ENCODE results near the gene ELL2.
A peak's percentile ranks its signal among the peaks of the same experiment; 100 is the strongest.
"Not testable (repeated sequence)": the region's sequence is repeated elsewhere in the genome, so short reads cannot be mapped to it uniquely, and the experiment has no call there.

ELL2 gene

DNA sequence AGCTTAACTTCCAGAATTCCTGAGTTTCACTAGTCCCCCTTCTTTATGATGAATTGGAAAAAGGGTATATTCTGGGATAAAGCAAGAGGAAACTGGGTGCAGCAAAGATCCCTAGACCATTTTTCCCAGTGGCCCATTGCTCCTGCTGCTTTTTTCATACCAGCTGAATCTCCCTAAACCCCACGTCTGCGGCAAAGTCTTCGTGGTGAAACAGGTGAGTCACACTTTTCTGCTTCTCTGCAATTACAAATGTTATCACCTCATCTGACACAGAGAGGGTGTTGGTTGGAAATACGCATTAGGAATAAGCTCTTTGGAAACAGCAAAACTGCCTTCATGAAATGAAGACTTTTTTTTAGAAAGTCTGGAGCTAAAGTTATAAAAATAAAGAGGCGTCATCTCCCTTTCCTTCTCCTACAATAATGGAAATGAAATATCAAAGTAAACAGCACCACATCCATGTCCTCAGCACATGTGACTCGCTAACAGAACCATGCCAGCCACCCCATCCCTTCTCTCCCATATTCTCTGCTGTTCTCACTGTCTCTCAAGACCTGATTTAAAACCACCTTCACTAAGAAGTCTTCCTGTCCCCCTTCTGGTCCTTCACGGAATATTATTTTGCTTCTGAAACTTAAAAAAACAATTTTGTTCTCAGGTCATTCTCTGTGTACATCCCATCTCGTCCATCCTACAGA, 99.6 kb downstream of the ELL2 start:
- no peak for DNase-seq (ENCODE audit: low read depth in 1 of 2, low spot score in 1 of 2)

DNA sequence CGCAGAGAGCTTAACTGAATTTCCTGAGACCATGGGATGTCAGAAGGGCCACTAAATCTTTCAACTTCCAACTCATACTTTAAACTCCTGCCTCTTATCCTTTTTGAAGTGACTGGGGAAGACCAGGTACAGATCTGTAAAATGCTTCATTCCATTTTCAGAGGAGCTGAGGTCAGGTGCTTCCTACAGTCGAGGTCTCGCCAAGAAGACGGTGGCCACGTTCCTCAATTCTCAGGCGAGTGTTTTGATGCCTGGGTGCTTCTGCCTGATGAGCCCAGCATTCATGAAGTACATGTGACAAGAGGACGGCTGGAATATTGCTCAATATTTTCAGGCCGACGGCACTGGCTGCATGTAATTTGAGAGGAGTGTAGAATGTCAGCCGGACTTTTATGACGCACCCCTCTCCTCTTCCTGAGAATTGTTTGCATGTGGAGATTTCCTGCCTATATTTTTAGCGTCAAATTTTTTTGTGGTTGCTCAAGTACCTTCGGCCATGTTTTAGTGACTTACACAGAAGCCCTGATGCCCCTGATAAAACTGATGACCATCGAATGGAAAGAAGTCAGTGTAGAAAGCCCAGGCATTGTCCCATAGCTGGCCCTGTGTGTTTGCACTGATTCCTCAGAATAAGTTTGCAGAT, 100.3 kb downstream of the ELL2 start:
- DNase-seq (ENCODE audit: low read depth in 1 of 2, low spot score in 1 of 2), result no peak

DNA sequence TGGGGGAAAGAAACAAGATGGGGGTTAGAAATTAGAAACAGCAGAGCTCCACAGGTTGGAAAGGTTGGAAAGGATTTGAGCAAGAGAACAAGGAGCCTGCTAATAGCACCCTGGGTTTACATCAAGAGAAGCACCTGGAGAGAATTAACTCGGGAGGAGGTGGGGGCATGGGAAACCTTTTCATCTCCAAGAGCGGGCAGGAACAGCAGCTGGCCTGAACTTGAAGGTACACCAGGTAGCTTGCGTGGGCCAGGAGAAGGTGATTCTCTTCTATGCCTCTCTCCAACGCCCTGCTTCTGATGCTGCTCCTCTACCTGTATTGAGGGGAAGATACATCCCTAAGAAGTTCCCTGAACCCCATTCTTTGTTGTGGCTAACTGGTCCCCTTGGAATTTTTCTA, 102.0 kb downstream of the ELL2 start:
- DNase-seq (ENCODE audit: low read depth in 1 of 2, low spot score in 1 of 2), result no peak

DNA sequence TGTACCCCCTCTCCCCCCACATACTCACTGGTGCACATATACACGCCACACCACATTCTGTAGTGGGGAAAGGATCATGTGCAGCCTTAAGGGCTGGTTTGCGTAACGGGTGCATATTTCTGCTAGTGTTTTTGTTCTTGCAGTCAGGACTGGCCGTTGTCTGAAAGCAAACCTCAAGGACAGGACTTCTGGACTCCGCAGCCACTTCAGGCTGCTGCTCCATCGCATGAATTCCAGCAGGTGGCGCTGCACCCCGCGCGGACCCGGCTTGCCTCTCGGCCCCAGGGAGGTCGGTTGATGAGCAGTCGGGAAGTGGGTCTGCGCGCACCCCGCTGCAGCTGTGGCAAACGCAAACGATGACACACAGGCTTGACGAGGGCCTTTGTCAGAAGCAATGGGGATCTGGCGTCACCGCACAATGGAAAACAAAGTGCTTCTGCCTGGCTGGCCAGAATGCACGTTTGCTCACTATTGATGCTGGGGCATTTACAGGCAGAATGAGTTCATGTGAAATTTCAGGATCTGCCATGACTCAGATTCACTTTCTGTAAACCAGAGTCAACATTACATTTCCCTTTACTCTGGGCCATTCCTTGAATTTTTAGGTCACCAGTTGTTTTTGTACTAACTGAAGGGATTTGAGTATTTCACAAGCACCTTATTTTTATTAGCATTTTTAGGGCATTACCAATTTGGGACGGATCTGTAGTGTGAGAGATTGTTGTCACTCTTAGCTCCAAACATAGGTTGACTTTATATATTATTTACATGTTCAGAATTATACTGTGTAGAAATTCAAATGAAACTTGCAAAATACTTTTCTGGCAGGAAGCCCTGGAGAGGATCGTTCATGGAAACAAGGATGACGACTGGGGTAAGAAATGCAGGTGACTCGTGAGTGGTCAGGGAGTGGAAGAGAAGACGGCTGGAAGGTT, 102.7 kb downstream of the ELL2 start:
- peak; percentile 78 to 84 for DNase-seq (ENCODE audit: low read depth in 1 of 2, low spot score in 1 of 2)

DNA sequence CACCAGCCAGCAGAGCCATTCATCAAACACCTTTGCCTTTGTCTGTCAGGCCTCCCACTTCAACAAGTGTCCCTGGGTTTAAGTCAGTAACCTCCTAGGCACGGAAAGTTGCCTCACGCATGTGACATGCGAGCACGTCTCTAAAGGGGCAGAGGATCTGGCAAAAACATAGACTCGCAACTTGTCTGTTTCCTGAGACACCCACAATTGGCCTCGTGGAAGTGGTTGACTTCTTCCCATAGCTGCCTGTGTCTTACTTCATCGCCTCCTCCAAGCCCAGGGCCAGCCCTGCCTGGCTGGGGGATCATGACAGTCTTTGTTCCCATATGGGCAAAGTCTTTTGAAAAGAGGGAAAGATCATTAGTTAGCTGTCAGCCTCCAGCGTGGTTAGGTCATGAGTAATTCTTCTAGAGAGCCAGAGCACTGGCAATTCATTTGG, 103.6 kb downstream of the ELL2 start:
- DNase-seq (ENCODE audit: low read depth in 1 of 2, low spot score in 1 of 2), result no peak

DNA sequence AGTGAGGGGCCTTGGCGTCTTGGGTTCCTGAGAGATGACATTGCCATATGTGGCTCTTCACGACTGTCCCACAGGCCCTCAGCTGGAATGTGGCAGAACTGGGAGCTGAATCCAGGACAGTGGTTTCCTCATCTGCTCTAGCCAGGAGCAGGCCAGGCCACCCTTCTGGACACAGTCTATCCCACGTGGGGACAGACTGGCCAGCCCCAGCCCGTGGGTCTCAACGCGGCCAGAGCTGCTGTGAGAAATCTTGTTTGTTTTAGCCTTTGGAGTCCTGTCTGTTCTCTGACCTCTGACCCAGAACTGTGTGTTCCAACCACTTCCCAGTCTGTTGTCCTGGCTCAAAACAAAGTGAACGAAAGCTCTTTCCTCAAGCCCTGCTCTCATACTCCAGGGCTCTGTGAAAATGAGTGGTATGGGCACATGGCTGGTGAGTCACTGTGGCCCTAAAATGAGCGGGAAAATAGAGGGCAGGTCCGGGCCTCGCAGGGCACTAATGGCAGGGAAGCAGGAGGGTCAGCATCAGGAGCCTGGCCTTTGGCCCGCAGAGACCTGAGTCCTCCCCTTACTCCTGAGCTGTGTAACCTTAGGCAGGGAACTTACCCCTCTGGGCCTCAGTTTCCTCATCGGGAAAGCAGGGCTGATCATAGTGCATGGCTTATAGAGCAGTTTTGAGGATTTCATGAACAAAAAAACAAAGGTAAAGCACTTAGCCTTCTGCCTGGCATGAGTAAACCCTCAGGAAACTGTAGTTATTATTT, 104.3 kb downstream of the ELL2 start:
- no peak for DNase-seq (ENCODE audit: low read depth in 1 of 2, low spot score in 1 of 2)

- no peak for DNase-seq (ENCODE audit: low read depth in 1 of 2, low spot score in 1 of 2)
Measured at GRCh38 chr5:95856501-95856981, 105.1 kb downstream of the ELL2 start.

DNA sequence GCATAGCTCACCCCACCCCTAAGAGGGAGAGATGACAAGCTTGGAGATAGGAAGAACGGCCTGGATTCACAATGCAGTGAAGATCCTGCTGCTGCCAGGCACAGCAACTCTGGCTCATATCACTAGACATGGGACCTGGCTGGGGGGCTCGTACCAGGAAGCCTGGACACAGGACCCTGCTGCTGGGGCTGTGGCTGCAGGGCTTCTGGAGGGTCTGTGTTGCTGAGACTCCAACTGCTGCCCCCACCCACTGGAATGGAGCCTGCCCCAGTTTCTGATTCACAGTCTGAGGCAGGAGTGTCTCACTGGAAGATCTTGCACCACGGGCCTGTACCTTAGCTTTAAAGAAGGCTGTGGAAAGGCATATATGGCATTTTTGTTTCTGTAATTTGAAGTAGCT, 108.2 kb downstream of the ELL2 start:
- no peak for DNase-seq (ENCODE audit: low read depth in 1 of 2, low spot score in 1 of 2)

- DNase-seq (ENCODE audit: low read depth in 1 of 2, low spot score in 1 of 2), result no peak
Measured at GRCh38 chr5:95852567-95852966, 109.1 kb downstream of the ELL2 start.

- DNase-seq (ENCODE audit: low read depth in 1 of 2, low spot score in 1 of 2), result not testable (repeated sequence)
Measured at GRCh38 chr5:95851141-95851540, 110.5 kb downstream of the ELL2 start.

DNA sequence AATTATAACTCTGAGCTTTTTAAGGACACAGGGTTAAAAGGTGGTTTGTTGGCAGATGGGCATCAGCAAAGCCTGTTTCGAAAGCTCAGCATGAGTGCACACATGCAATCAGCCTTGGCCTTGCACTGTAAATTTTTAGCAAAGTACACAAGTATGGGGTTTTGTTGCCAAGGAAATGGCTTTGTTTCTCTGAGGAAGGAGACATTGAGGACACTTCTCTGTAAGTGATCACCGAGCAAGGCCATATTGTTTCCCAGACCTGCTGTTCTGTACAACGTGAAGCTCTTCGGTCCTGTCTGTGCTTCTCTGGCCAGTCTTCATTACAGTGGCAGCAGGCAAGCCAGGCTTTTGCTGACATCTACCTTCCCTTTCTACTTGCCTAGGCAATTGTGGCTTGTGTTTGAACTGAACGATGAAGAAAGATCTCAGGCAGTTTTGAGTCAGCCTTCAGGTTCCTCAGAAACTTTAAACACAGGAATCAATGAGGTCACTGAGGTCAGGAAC, 111.2 kb downstream of the ELL2 start:
- no peak for DNase-seq (ENCODE audit: low read depth in 1 of 2, low spot score in 1 of 2)

DNA sequence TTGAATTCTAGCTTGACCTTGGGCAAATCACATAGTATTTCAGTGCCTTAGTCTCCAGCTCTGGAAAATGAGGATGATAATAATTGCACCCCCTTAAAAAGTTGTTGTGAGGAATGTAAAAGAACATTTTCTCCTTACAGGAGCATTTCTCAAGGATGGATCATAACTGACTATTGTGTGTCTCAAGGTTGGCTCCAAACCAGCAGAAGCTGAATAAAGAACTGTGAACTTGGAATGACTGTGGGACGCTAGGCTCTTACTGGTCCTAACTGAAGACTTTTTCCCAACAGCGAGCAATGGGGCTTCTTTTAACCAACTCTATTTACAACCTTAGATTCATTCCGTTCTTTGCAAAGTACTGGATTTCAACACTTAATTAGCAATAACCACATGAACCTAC, 113.0 kb downstream of the ELL2 start:
- no peak for DNase-seq (ENCODE audit: low read depth in 1 of 2, low spot score in 1 of 2)

DNA sequence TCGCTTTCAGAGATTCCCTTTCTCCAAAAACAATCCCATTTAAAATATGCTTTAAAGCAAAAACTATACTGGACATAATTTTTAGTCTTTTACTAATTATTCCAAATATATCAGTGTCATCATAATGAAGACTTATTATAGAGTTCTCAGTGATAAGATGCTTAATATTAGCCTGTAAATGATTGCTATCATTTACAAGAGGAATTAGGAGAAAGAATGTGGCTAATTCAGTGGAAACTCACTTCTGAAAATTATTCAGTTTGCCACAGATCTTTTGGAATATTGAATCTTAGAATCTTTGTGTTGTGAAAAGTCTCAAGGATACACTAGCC, 114.4 kb downstream of the ELL2 start:
- DNase-seq (ENCODE audit: low read depth in 1 of 2, low spot score in 1 of 2), result no peak

- peak in 1 of 2 donors; percentile 45 for DNase-seq (ENCODE audit: low read depth in 1 of 2, low spot score in 1 of 2)
Measured at GRCh38 chr5:95846554-95847260, 114.9 kb downstream of the ELL2 start.

DNA sequence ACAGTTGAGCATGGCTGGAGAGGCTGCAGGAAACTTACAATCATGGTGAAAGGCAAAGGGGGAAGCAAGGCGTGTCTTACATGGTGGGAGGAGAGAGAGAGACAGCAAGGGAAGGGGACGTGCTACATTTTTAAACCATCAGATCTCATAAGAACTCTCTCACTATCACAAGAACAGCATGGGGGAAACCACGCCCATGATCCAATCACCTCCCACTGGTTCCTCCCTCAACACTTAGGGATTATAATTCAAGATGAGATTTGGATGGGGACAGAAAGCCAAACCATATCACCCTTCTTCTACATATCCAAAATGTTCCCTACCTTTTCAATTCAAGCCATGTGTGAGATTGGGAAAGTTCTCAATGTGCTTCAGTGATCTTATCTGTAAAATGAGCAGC, 116.3 kb downstream of the ELL2 start:
- no peak for DNase-seq (ENCODE audit: low read depth in 1 of 2, low spot score in 1 of 2)

DNA sequence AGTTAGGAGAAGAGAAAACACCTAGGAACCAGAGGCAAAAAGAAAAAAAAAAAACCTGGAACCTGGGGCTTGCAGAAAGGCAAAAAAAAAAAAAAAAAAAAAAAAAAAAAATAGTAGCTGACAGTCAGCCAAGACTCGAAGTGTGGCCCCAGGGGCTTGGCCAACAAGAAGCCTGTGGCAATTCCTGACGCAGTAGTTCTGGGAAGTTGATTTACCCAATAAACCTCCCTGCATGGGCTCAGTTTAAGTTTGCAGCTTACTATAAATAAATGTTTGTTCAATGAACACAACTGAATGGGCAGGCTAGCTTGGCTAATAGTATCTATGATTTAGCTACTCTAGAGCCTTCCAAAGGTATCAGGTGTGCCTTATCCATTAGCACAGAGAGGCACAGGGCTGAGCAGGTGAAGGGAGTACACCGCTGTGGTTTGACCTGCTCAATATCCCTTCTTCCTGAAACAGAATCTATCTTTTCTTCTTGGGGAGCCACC, 117.9 kb downstream of the ELL2 start:
- DNase-seq (ENCODE audit: low read depth in 1 of 2, low spot score in 1 of 2), result no peak

DNA sequence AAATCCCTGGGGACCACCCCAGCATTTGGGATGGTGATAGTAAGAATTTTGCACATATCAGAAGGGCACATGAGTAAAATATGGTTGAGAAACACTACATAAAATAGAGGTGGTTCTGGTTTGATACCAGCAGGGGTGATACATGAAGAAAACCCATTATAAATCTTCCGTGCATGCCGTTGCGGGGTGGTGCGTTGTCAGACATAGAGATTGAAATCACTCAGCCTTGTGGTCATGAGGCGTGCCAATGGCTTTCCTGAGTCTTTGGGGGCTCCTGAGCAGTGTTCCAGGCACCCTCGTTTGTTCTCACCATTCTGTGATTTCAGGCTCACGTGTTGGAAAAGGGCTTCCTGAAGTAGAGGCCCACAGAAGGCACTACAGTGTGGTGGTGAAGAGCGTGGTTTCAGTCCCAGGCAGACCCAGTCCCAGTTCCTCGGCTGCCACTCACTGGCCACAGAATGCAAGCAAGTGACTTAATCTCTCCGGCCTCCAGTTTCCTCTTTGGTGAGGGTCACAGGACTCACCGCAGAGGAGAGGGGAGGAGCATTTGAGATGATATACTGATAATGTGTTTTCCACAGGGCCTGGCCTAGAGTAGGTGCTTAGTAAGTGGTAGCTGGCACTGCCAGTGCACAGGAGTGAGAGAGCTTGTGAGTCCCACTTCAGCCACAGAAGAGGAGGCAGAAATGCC, 118.7 kb downstream of the ELL2 start:
- peak; percentile 21 to 31 for DNase-seq (ENCODE audit: low read depth in 1 of 2, low spot score in 1 of 2)

GRCh38 chr5:95841914-95842812, 119.5 kb downstream of the ELL2 start:
- DNase-seq (ENCODE audit: low read depth in 1 of 2, low spot score in 1 of 2), result no peak
